GM19238 (cell line): ENCODE results near the gene MCCC1.
"Not testable (repeated sequence)": the region's sequence is repeated elsewhere in the genome, so short reads cannot be mapped to it uniquely, and the experiment has no call there.

Experiments
- DNase-seq: peaks from one replicate; pipeline ENCODE4 v3.0.0; 2011; ENCODE audit warnings: low spot score; ENCODE audit not compliant: insufficient read length

Gene MCCC1

GRCh38 chr3:183046883-183047282, 52.4 kb downstream of the MCCC1 start:
- no peak for DNase-seq

DNA sequence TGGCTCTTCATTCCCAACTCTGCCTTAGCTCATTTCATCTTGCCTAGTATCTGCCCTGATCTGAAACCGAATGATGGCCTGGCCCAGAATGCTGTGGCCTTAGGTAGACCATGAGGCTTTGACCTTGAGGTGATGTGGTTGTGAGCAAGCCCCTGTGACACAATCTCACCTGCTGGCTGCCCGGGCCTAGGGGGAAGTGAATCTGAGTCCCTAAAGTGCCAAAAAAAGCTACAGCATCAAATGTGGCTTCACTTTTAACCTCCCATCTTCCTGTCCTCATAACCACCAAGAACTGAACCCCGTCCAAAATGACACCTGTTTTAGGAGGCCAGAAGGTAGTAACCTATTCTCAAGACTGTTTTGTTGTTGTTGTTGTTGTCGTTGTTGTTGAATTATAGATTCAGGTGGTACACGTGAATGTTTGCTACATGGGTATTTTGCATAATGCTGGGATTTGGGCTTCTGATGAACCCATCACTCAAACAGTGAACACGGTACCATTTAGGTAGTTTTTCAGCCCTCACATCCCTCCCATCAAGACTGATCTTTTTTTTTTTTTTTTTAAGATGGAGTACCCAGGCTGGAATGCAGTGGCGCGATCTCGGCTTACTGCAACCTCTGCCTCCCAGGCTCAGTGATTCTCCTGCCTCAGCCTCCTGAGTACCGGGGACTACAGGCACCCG, 54.6 kb downstream of the MCCC1 start:
- DNase-seq = peak; percentile 32

DNA sequence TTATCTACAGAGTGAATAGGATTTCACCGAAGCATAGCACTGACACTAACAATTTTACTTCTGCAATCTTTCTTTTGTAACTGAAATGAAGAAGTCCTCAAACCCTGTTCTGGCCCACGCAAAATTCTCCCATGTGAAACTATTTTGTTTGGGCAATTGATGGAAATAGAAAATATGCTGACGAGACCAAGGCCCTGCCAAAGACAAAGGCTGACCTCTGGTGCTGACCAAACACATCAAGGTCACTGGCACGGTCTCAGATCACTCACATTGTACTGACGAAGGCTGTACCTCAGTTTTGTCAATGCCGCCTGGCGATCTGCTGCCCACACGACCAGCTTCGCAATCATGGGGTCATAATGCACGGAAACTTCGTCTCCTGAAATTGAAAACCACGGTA, 60.5 kb downstream of the MCCC1 start:
- DNase-seq = no peak

DNA sequence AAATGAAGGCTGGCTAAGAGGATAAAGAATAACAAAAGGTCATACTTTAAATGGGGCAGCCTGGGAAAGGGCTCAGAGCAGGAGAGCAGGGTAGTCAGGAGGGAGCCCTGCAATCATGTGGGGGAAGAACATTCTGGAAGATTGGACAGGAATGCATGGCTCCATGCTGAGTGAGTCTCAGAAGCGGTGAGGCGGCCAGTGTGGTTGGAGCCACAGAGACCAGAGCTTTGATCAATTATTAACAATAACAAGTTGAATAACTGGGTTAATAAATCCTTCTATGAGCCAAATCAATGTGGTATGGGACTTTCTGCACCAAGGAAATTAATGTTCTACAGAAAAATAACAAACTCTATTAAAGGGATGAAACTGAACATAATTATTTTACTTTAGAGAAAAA, 61.1 kb downstream of the MCCC1 start:
- DNase-seq = no peak

GRCh38 chr3:183033746-183034145, 65.5 kb downstream of the MCCC1 start:
- DNase-seq = no peak

DNA sequence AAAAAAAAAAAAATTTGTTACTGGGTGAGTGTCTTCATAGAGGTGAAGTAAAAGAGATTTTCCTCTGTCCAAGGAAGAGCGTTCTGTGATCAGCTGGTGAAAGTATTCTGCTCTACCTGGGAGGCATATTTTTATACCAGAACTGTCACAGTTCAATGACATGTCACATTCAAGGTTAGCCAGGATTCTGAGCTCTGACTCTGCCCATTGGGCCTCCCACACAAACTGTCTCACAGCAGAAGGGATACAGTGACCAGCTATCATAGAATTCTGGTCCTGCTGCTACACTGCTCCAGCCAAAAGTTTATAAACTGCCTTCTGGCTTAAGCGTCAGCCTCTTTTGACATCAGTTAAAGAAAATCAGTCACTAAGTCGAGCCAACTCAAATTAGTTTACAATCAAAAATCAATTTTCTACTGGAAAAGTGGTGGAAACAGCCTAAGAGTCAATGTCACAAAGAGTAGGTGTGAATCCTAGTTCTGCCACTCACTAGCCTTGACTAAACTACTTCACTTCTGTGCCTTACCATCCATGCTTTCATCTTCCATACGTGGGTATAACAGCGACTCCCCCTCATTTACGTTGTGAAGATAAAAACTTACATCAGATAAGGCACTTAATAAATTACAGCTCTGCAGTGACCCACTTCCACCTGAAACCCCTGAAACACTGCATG, 66.3 kb downstream of the MCCC1 start:
- no peak for DNase-seq

- DNase-seq = no peak
Measured at GRCh38 chr3:183031826-183032225, 67.5 kb downstream of the MCCC1 start.

DNA sequence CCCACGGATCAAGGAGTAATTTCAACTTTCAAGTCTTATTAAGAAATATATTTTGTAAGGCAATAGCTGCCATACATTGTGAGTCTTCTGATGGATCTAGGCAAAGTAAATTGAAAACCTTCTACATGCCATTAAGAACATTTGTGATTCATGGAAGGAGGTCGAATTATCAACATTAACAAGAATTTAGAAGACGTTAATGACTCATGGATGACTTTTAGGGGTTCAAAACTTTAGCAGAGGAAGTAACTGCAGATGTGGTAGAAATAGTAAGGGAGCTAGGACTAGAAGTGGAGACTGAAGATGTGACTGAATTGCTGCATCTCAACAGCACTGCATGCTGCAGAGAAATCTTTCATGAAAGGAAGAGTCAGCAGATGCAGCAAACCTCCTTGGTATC, 70.9 kb downstream of the MCCC1 start:
- no peak for DNase-seq

DNA sequence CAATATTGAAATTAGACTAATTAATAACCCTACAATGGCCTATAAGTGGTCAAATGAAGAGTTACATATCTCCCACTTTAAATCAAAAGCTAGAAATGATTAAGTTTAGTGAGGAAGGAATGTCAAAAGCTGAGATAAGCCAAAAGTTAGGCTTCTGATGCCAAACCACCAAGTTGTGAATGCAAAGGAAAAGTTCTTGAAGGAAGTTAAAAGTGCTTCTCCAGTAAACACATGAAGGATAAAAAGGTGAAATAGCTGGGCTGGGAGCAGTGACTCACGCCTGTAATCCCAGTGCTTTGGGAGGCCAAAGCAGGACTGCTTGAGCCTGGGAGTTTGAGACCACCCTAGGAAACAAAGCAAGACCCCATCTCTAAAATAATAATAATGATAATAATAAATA, 72.0 kb downstream of the MCCC1 start:
- DNase-seq = no peak

- DNase-seq = no peak
Measured at GRCh38 chr3:183022936-183023516, 76.3 kb downstream of the MCCC1 start.

GRCh38 chr3:183018421-183019192, 80.7 kb downstream of the MCCC1 start:
- no peak for DNase-seq

- DNase-seq = no peak
Measured at GRCh38 chr3:183015185-183015584, 84.1 kb downstream of the MCCC1 start.

DNA sequence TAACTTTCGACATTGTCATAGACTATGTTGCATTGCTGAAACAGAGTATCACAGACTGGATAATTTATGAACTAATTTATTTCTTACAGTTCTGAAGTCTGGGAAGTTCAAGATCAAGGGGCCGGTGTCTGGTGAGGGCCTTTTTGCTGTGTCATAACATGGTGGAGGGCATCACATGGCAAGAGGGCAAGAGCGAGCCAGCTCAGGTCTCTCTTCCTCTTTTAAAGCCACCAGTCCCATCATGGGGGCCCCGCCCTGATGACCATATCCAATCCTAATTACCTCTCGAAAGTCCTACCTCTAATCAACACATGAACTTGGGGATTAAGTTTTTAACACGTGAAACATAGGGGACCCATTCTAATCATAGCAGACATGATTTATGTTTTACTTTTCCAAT, 85.4 kb downstream of the MCCC1 start:
- no peak for DNase-seq

GRCh38 chr3:183013074-183013473, 86.2 kb downstream of the MCCC1 start:
- no peak for DNase-seq

DNA sequence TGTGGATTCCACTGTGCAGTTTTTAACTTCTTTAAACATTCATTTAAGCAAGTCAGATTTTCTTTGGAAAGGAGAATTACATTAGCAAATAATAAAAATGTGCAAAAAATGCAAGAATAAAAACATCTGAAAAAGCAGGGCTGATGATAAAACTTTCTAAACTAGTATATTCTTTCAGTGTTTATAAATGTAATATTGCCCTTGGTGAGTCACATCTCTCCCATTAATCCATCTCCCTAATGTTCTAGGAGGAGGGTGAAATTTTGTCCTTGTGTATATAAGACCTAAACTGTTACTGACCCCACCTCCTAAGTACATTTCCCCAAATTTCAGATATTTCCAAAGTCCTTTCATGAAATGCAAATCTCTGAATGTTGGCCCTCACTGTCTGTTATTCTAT, 90.5 kb downstream of the MCCC1 start:
- DNase-seq = no peak

- no peak for DNase-seq
Measured at GRCh38 chr3:183008303-183008702, 91.0 kb downstream of the MCCC1 start.

DNA sequence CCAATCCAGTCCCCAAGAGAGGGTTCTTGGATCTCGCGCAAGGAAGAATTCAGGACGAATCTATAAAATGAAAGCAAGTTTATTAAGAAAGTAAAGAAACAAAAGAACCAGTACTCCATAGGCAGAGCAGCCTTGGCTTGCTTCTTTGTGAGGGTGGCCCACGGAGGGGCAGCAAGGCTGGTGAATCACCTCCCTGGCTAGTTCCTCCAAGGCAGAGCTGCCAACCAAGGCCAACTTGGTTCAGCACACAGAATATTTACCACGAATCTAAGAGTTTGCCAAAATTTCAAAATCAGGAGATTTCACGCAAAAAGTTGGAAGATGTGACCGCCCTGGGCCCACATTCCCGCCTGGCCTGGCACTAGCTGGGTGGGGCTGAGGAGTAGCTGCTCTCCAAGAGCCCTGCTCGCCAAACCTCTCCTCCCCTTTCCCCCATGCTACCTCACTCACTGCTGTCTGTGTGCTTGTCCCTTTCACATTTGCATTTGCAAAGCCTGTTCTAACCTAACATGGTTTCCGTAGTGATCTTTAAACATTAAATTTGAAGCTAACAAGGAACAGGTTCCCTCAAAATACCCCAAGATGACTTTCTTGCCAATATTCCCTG, 92.8 kb downstream of the MCCC1 start:
- no peak for DNase-seq

GRCh38 chr3:182999767-183000166, 99.5 kb downstream of the MCCC1 start:
- DNase-seq = no peak

GRCh38 chr3:182993486-182994201, 105.7 kb downstream of the MCCC1 start:
- DNase-seq = not testable (repeated sequence)

GRCh38 chr3:182989566-182989965, 109.7 kb downstream of the MCCC1 start:
- DNase-seq = no peak

GRCh38 chr3:182986021-182986420, 113.3 kb downstream of the MCCC1 start:
- DNase-seq = no peak
